Measurements from ENCODE around the gene SERTAD1.

Gene SERTAD1

DNA sequence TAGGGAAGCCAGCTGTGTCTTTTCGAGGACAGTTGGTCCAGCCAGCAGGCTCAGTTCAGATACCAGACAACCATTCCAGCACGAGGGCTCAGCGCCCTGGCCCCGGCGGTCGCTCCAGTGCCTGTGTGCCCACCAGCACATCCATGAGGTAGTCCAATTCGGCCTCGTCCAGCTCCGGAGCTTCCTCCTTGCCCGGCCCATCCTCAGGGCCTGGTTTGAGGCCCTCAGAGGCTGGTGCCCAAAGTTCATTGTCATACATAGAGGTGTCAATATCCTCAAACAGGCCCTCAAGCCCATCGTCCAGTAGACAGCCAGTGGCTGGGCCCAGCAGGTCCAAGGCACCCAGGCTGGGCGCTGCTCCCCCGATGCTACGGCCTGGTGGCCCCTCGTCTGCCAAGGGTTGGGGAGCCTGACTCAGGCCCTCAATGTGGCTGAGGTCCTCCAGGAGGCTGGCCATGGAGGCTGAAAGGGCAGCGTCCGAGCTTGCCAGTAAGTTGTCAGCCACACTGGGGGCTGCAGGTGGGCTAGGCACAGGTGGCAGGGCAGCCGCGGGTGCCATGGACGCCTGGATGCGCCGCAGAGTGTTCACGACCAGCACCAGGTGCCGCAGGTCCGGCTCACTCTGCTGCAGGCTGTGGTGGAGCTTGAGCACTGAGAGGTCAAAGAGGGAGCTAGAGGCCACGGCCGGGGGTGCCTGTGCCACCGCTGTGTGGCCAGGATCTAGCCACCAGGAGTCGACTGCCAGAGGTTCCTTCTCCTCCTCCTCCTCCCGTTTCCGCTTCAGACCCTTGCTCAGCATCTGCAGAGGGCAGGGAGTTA lies 2.8 kb downstream of the SERTAD1 start:
- Histone ChIP-seq H3K4me1 (peaks cover 10% of the 10 kb centered on the region), H3K79me2 (peaks cover 8% of the 10 kb centered on the region), H3K27me3 (ENCODE audit: control insufficient read depth, insufficient read depth, low read length) (no peaks in the 10 kb centered on the region), H3K36me3 (ENCODE audit: control insufficient read depth, insufficient read depth, low read length) (no peaks in the 10 kb centered on the region), H2AFZ (no peak overlapping the region), H3K9ac (no peak overlapping the region), H3K9me3 (ENCODE audit: control insufficient read depth, low read length) (no peaks in the 10 kb centered on the region), H3K4me3 (ENCODE audit: low read depth, low read length) (no peak overlapping the region), H3K27ac (no peak overlapping the region), H3K4me2 (ENCODE audit: low read length) (no peak overlapping the region)
- TF ChIP-seq, protein P1, sequence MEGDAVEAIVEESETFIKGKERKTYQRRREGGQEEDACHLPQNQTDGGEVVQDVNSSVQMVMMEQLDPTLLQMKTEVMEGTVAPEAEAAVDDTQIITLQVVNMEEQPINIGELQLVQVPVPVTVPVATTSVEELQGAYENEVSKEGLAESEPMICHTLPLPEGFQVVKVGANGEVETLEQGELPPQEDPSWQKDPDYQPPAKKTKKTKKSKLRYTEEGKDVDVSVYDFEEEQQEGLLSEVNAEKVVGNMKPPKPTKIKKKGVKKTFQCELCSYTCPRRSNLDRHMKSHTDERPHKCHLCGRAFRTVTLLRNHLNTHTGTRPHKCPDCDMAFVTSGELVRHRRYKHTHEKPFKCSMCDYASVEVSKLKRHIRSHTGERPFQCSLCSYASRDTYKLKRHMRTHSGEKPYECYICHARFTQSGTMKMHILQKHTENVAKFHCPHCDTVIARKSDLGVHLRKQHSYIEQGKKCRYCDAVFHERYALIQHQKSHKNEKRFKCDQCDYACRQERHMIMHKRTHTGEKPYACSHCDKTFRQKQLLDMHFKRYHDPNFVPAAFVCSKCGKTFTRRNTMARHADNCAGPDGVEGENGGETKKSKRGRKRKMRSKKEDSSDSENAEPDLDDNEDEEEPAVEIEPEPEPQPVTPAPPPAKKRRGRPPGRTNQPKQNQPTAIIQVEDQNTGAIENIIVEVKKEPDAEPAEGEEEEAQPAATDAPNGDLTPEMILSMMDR (IDR thresholded peaks at IDR 0.05): no peak

DNA sequence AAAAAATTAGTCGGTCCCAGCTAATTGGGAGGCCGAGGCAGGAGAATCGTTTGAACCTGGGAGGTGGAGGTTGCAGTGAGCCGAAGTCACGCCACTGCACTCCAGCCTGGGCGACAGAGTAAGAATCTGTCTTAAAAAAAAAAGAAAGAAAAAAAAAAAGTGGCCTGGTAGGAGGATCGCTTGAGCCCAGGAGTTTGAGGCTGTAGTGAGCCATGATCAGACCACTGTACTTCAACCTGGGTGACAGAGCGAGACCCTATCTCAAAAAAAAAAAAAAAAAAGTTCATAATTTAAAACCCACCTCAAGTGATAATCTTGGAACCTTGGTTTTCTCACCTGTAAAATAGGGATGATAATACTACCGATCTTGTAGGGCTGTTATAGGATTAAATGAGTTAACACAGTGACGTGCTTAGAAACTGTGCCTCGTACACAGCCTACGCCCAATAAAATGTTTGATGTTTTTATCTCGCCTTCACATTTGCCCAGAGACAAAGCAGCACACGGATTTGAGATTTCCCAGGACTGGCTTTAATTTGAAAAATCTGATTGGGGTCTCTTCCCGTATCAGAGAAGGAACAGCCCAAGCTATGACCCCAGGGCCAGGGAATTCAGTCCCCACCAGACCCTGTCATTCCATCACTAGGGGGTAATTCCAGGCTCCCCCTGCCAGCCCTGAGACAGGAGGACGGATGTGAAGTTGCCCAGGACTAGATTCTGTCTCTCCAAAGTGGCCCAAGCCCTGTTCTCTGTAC lies 3.6 kb downstream of the SERTAD1 start:
- no peak overlapping the region for H3K9ac ChIP-seq

DNA sequence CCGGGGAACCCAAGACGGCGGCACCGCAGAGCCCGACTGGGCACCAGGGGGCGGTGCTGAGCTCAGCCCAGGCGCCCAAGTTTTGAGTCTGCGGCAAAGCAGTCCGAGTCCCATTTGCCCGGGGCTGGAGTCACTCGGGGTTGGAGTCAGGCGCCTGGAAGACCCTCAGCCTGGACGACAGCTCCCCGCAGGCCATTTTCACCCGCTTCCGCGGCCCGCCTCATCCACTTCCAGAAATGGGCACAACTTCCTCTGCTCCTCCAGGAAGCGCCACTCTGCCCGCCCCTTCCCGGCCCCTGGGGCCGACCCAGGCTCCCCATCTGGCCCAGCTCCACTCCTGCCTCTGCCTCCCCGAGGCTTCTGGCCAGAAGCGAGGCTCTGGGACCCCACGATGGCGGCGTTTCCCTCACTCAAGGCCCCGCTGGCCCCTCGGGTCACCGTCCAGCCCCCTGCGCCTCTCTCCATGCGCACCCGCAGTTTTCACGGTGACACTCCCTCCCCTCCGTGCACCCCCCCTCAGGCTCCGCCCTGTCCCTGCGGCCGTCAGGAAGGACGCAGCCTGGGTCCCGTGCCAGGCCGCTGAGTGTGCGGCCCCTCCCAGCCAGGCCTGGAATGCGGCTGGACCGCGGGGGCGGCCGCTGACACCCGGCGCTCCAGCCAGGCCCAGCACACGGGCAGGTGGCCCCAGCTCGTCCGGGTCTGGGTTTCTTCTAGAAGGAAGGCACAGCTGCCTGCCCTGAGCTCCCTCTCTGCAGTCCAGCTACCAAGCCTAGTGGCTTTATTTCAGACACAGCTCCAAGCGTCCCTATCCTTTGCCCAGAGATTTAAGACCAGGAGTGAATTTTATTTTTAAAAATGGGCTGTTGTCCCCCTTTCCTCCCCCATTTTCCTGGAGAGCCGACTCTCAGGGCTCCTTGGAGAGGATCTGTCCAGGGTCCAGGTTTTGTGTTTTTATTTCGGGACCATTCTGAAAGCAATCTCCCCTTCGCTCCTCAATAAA lies 4.7 kb downstream of the SERTAD1 start:
- Histone ChIP-seq H3K9ac (peak overlapping the region; percentile 84), H3K79me2 (peaks cover 8% of the 10 kb centered on the region), H3K4me3 (ENCODE audit: low read depth, low read length) (peak overlapping the region; percentile 82), H3K4me1 (peaks cover 23% of the 10 kb centered on the region), H3K36me3 (ENCODE audit: control insufficient read depth, insufficient read depth, low read length) (no peaks in the 10 kb centered on the region), H3K27me3 (ENCODE audit: control insufficient read depth, insufficient read depth, low read length) (no peaks in the 10 kb centered on the region), H3K9me3 (ENCODE audit: control insufficient read depth, low read length) (no peaks in the 10 kb centered on the region), H3K4me2 (ENCODE audit: low read length) (peak overlapping the region; percentile 99), H2AFZ (peak overlapping the region; percentile 98), H3K27ac (peak overlapping the region; percentile 100)
- TF ChIP-seq, protein P1 (IDR thresholded peaks at IDR 0.05): peak; percentile 92

More for the DNA sequence above, 3.6 kb downstream of the SERTAD1 start:
- Histone ChIP-seq H3K4me2 (ENCODE audit: low read length) (no peak overlapping the region), H3K4me3 (ENCODE audit: low read depth, low read length) (no peak overlapping the region), H3K9me3 (ENCODE audit: control insufficient read depth, low read length) (no peaks in the 10 kb centered on the region), H3K36me3 (ENCODE audit: control insufficient read depth, insufficient read depth, low read length) (no peaks in the 10 kb centered on the region), H3K79me2 (peaks cover 8% of the 10 kb centered on the region), H3K27me3 (ENCODE audit: control insufficient read depth, insufficient read depth, low read length) (no peaks in the 10 kb centered on the region), H2AFZ (no peak overlapping the region), H3K27ac (peak overlapping the region; percentile 100), H3K4me1 (peaks cover 14% of the 10 kb centered on the region)
- TF ChIP-seq, protein P1 (IDR thresholded peaks at IDR 0.05): no peak

DNA sequence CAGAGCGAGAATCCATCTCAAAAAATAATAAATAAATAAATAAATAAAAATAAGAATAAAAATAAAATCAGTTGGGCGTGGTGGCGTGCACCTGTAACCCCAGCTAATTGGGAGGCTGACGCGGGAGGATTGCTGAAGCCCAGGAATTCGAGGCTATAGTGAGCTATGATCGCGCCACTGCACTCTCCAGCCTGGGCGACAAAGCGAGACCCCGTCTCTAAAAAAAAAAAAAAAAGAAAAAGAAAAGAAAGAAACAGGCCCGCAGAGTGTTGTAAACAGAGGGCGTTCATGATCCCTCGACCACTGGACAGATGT lies 5.4 kb downstream of the SERTAD1 start:
- Histone ChIP-seq H3K4me1 (peaks cover 28% of the 10 kb centered on the region), H3K9ac (no peak overlapping the region), H3K36me3 (ENCODE audit: control insufficient read depth, insufficient read depth, low read length) (no peaks in the 10 kb centered on the region), H3K4me3 (ENCODE audit: low read depth, low read length) (peak overlapping the region; percentile 82), H3K9me3 (ENCODE audit: control insufficient read depth, low read length) (no peaks in the 10 kb centered on the region), H3K79me2 (peaks cover 8% of the 10 kb centered on the region), H3K4me2 (ENCODE audit: low read length) (peak overlapping the region; percentile 99), H3K27ac (peak overlapping the region; percentile 100), H3K27me3 (ENCODE audit: control insufficient read depth, insufficient read depth, low read length) (no peaks in the 10 kb centered on the region), H2AFZ (peak overlapping the region; percentile 98)
- TF ChIP-seq, protein P1 (IDR thresholded peaks at IDR 0.05): no peak

Measured in parathyroid adenoma (tissue), 2 donors.